Thyroid gland (tissue), 4 donors: ENCODE measurements around the gene LUZP2.

ENCODE experiments used
- POLR2A ChIP-seq, 2 donors: fragments of 450-650 bp; IDR thresholded peaks; one replicate each; pipeline ENCODE4 v1.6.1; 2017; ENCODE audit warnings: antibody characterized with exemption in 2 of 2, mild to moderate bottlenecking in 2 of 2, moderate library complexity in 1 of 2
- TF ChIP-seq, protein P1 (sequence below), 6 experiments: fragments of 200-600 bp in 3 of 6; fragments of 450-650 bp in 3 of 6; sonication (generic) in 3 of 6; IDR thresholded peaks; one replicate each; pipeline ENCODE4 v1.5.1; 2016 to 2019; ENCODE audit warnings: antibody characterized with exemption in 6 of 6, mild to moderate bottlenecking in 2 of 6, inconsistent platforms in 1 of 6, moderate library complexity in 1 of 6

- TF ChIP-seq POLR2A (IDR thresholded peaks at IDR 0.05), result no peak
- TF ChIP-seq, protein P1, sequence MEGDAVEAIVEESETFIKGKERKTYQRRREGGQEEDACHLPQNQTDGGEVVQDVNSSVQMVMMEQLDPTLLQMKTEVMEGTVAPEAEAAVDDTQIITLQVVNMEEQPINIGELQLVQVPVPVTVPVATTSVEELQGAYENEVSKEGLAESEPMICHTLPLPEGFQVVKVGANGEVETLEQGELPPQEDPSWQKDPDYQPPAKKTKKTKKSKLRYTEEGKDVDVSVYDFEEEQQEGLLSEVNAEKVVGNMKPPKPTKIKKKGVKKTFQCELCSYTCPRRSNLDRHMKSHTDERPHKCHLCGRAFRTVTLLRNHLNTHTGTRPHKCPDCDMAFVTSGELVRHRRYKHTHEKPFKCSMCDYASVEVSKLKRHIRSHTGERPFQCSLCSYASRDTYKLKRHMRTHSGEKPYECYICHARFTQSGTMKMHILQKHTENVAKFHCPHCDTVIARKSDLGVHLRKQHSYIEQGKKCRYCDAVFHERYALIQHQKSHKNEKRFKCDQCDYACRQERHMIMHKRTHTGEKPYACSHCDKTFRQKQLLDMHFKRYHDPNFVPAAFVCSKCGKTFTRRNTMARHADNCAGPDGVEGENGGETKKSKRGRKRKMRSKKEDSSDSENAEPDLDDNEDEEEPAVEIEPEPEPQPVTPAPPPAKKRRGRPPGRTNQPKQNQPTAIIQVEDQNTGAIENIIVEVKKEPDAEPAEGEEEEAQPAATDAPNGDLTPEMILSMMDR (IDR thresholded peaks at IDR 0.05), result no peak
Measured at GRCh38 chr11:24661331-24661730, 164.5 kb downstream of the LUZP2 start.
